Breast epithelium (tissue), 4 donors: ENCODE data around the gene BDNF. TPM values are rescaled to one million over a fixed set of nuclear protein-coding genes. Genes with fewer than 3 reads are reported as not detected.

Source experiments
- DNase-seq, 2 donors: peaks; one replicate each; pipeline ENCODE4 v3.0.0-alpha.2; 2019; ENCODE audit warnings: low spot score in 2 of 2
- H3K27ac ChIP-seq, 2 donors: fragments of 200-600 bp; sonication (generic) in 1 of 2; one replicate each; pipeline ENCODE4 v1.5.1; 2016 to 2019; ENCODE audit warnings: mild to moderate bottlenecking in 1 of 2
- H3K27me3 ChIP-seq, 2 donors: fragments of 200-600 bp; sonication (generic) in 1 of 2; one replicate each; pipeline versions ENCODE4 v1.5.1 to v1.6.0; 2017 to 2019; ENCODE audit warnings: control low read depth in 1 of 2, mild to moderate bottlenecking in 1 of 2
- H3K36me3 ChIP-seq: fragments of 200-600 bp; one replicate; pipeline ENCODE4 v1.5.1; 2019
- H3K4me1 ChIP-seq, 2 donors: fragments of 200-600 bp; sonication (generic); one replicate each; pipeline ENCODE4 v1.5.1; 2016 to 2019; ENCODE audit warnings: control low read depth in 1 of 2
- H3K4me3 ChIP-seq, 3 donors: fragments of 200-600 bp; sonication (generic); 1 replicate in 2 of 3; 2 replicates in 1 of 3; pipeline ENCODE4 v1.5.1; 2016 to 2019; ENCODE audit warnings: mild to moderate bottlenecking in 3 of 3, moderate library complexity in 2 of 3
- H3K9me3 ChIP-seq, 2 donors: fragments of 200-600 bp; sonication (generic) in 1 of 2; one replicate each; pipeline ENCODE4 v1.5.1; 2016 to 2019; ENCODE audit warnings: control low read depth in 1 of 2
- CTCF ChIP-seq, 3 donors: fragments of 450-650 bp; IDR thresholded peaks; one replicate each; pipeline ENCODE4 v1.5.1; 2016 to 2017; ENCODE audit warnings: antibody characterized with exemption in 3 of 3, mild to moderate bottlenecking in 3 of 3, moderate library complexity in 3 of 3
- POLR2A ChIP-seq: fragments of 450-650 bp; IDR thresholded peaks from one replicate; pipeline ENCODE4 v1.6.1; 2016; ENCODE audit warnings: antibody characterized with exemption, mild to moderate bottlenecking, moderate library complexity
- POLR2AphosphoS5 ChIP-seq, 3 donors: sonication (generic); formaldehyde crosslinking; IDR thresholded peaks; one replicate each; pipeline ENCODE4 v1.6.1; 2017; ENCODE audit warnings: antibody characterized with exemption in 3 of 3
- intact Hi-C: fragments of 100-400 bp; cut with DNase I; formaldehyde crosslinking; loops from one replicate; pipeline ENCODE4 v1.15.1; 2023; ENCODE audit warnings: low total_unique reads
- total RNA-seq, 3 donors: library from RNA; depleted of rRNA; stranded (reverse); fragments of >200 nt; gene quantifications; one replicate each; pipeline ENCODE4 v1.1.0, GENCODE V29; 2016

BDNF gene
- total RNA-seq, 3 donors from 2014 or later = 0.44 to 0.66 TPM; not detected in 1

GRCh38 chr11:27625347-27625912 lies 74.8 kb downstream of the BDNF start:
- DNase-seq = no peak
- Histone ChIP-seq H3K4me3 (no peak overlapping the region), H3K27ac (no peak overlapping the region), H3K4me1 (no peaks in the 10 kb centered on the region), H3K27me3 (no peaks in the 10 kb centered on the region), H3K9me3 (no peaks in the 10 kb centered on the region), H3K36me3 (no peaks in the 10 kb centered on the region)
- TF ChIP-seq CTCF (IDR thresholded peaks at IDR 0.05) (no peak), POLR2AphosphoS5 (IDR thresholded peaks at IDR 0.05) (no peak), POLR2A (no peak)
- intact Hi-C loops = no loop called here

- Histone ChIP-seq H3K9me3 (no peaks in the 10 kb centered on the region), H3K36me3 (no peaks in the 10 kb centered on the region), H3K27ac (no peak overlapping the region), H3K27me3 (no peaks in the 10 kb centered on the region), H3K4me3 (no peak overlapping the region), H3K4me1 (no peaks in the 10 kb centered on the region)
- intact Hi-C loops = no loop called here
- no peak for DNase-seq
- TF ChIP-seq CTCF (IDR thresholded peaks at IDR 0.05) (no peak), POLR2AphosphoS5 (IDR thresholded peaks at IDR 0.05) (no peak), POLR2A (no peak)
Observed at GRCh38 chr11:27623945-27624523, 76.2 kb downstream of the BDNF start.

DNA sequence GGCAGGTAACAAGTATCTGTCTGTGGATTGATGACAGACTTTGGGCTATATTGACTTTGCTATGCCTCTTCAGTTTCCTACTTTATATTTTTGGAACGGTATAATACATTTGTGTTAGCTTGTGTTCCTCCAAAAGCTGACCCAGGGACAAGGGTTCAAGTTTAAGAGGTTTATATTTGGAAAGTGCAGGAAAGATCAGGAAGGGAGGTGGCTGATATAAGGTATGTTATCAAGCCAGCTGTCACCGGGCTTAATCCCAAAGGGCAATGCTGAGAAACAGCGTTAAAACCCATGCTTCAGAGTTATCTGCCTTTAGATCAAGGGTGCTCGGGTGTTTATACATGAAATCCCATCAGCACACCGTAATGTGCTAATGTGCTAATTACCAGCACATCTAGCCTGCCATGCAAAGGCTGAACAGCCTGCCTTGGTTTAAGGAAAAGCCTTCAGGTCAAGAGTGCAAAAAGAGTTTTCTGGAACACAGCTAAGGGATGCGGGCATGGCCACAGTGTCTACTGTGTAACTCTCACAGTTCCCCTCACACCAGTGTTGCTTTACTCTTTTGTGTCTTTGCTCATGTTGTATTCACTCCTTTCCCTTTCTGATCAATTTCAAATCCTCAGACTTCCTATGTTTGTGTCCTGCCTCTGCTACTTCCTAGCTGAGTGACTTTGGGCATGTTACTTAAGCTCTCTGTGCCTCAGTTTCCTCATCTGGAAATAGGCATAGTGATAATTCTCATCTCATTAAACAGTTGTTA lies 77.5 kb downstream of the BDNF start:
- no peaks in the 10 kb centered on the region for H3K4me1 ChIP-seq
- no peaks in the 10 kb centered on the region for H3K27me3 ChIP-seq
- no peak overlapping the region for H3K27ac ChIP-seq
- TF ChIP-seq CTCF (IDR thresholded peaks at IDR 0.05) (no peak), POLR2AphosphoS5 (IDR thresholded peaks at IDR 0.05) (no peak), POLR2A (no peak)
- no peak for DNase-seq
- no peaks in the 10 kb centered on the region for H3K36me3 ChIP-seq
- intact Hi-C loops = no loop called here
- H3K9me3 ChIP-seq = no peaks in the 10 kb centered on the region
- H3K4me3 ChIP-seq = no peak overlapping the region

DNA sequence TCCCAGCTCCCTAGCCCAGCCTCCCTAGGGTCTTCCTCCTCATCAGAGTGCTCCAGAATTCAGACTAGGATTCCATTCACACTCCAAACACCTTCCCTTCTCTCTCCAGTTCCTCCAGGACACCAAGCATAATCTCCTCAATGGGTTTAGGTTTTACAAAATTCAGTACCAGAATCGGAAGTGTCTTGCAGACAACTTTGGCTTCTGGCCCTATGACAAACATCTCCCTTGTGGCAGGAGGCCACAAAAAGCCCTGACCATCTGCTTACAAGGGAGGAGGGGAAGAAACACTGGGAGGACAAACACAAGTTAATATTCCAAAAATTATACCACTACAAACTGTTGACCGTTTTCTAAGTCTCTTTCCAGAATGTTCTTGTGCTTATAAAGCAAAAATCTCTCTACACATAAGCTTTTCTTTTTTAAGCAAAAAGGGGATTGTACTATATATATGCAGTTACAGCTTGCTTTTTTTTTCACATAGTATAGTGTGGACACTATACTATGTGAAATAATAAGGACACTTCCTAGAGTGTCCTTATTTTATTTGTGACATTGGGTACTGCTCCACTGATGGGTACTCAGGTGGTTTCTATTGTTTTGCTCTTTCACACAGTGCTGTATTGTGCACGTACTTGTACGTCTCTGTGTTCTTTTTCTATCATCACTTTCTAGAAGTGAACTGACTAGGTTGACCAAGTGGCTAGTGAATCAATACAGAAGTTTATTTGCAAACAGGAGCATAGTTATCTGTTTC lies 78.7 kb downstream of the BDNF start:
- Histone ChIP-seq H3K4me3 (no peak overlapping the region), H3K27me3 (no peaks in the 10 kb centered on the region), H3K27ac (no peak overlapping the region), H3K4me1 (no peaks in the 10 kb centered on the region), H3K36me3 (no peaks in the 10 kb centered on the region), H3K9me3 (no peaks in the 10 kb centered on the region)
- intact Hi-C loops = no loop called here
- DNase-seq = no peak
- TF ChIP-seq POLR2AphosphoS5 (IDR thresholded peaks at IDR 0.05) = no peak

DNA sequence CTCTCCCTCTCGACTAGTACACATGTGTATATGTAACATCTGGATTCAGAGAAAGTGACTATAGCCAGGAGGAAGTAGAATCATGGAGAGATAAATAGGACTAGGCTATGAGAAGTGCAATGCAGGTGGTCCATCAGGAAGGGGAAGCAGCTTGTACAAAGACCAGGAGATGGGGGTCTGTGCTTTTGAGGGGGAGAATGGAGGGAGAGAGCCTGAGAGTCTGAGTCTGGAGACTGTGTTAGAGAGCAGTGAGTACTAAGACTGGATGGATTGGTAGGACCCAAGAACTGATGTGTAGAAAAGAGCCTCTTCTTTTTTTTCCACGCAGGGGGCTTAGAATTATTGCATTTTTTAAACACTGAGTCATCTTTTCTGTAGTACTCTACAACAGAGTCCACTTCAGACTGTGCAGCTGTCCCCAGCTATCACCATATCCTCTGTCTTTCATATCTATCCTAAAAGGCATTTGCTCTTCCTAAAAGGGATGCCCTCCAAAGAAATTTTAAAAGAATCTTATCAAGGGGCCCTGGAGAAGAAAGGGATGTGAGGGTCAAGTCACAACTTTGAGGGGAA lies 80.4 kb downstream of the BDNF start:
- Histone ChIP-seq H3K36me3 (no peaks in the 10 kb centered on the region), H3K9me3 (no peaks in the 10 kb centered on the region), H3K27ac (no peak overlapping the region), H3K4me3 (no peak overlapping the region), H3K4me1 (no peaks in the 10 kb centered on the region), H3K27me3 (no peaks in the 10 kb centered on the region)
- intact Hi-C loops = no loop called here
- TF ChIP-seq POLR2A (no peak), POLR2AphosphoS5 (IDR thresholded peaks at IDR 0.05) (no peak), CTCF (IDR thresholded peaks at IDR 0.05) (no peak)
- no peak for DNase-seq
